Measurements from ENCODE around the gene JARID2. TPM values are rescaled to one million over a fixed set of nuclear protein-coding genes. Genes with fewer than 3 reads are reported as not detected.

JARID2 gene
- total RNA-seq, 1 experiment from 2014 or later: 21.0 TPM

DNA sequence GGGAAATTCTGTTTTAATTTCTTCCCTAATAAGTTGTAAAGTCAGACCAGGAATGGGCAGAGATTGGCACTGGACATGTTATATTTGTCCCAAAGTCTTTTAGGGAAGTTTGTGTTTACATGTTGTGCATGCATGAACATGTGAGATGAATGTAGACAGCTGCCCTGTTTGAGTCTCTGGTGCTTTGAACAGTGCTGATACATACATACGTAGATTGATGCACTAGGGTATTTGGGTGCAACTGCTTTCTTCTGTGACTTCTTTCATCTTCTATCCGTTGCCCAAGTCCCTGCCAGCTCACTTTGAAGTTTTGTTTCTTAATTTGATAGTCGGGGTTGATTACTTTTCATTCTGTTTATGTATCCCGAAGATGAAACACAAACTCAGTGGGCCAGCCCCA is 216.4 kb downstream of the JARID2 start:
- no peak overlapping the region for H3K27ac Mint-ChIP-seq (ENCODE audit: low read depth, unreplicated experiment)
- no peaks in the 10 kb centered on the region for H3K9me3 Mint-ChIP-seq (ENCODE audit: unreplicated experiment)
- CTCF ChIA-PET: interaction anchor here (0.5 to 2.0 kb wide), 3 partner anchors 25 to 933 kb away, joined by 4 to 5 read pairs (median 4); no protein-coding TSS in a partner anchor
- TF ChIP-seq, protein P1, sequence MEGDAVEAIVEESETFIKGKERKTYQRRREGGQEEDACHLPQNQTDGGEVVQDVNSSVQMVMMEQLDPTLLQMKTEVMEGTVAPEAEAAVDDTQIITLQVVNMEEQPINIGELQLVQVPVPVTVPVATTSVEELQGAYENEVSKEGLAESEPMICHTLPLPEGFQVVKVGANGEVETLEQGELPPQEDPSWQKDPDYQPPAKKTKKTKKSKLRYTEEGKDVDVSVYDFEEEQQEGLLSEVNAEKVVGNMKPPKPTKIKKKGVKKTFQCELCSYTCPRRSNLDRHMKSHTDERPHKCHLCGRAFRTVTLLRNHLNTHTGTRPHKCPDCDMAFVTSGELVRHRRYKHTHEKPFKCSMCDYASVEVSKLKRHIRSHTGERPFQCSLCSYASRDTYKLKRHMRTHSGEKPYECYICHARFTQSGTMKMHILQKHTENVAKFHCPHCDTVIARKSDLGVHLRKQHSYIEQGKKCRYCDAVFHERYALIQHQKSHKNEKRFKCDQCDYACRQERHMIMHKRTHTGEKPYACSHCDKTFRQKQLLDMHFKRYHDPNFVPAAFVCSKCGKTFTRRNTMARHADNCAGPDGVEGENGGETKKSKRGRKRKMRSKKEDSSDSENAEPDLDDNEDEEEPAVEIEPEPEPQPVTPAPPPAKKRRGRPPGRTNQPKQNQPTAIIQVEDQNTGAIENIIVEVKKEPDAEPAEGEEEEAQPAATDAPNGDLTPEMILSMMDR (IDR thresholded peaks at IDR 0.05; ENCODE audit: unreplicated experiment): no peak
- H3K27me3 Mint-ChIP-seq (ENCODE audit: insufficient read depth, unreplicated experiment): no peaks in the 10 kb centered on the region
- intact Hi-C loops (cut with micrococcal nuclease): no loop called here
- DNase-seq (ENCODE audit: unreplicated experiment): no peak
- peaks cover 12% of the 10 kb centered on the region for H3K36me3 Mint-ChIP-seq (ENCODE audit: insufficient read depth, unreplicated experiment)
- H3K4me1 Mint-ChIP-seq (ENCODE audit: insufficient read depth, unreplicated experiment): no peaks in the 10 kb centered on the region
- BruUV-seq (replicated peaks): no TSS peak
- H3K4me3 Mint-ChIP-seq (ENCODE audit: unreplicated experiment): no peak overlapping the region
- POLR2A ChIA-PET: interaction anchor here (0.9 to 1.2 kb wide), 2 partner anchors 15 to 18 kb away, joined by 3 read pairs; no protein-coding TSS in a partner anchor

DNA sequence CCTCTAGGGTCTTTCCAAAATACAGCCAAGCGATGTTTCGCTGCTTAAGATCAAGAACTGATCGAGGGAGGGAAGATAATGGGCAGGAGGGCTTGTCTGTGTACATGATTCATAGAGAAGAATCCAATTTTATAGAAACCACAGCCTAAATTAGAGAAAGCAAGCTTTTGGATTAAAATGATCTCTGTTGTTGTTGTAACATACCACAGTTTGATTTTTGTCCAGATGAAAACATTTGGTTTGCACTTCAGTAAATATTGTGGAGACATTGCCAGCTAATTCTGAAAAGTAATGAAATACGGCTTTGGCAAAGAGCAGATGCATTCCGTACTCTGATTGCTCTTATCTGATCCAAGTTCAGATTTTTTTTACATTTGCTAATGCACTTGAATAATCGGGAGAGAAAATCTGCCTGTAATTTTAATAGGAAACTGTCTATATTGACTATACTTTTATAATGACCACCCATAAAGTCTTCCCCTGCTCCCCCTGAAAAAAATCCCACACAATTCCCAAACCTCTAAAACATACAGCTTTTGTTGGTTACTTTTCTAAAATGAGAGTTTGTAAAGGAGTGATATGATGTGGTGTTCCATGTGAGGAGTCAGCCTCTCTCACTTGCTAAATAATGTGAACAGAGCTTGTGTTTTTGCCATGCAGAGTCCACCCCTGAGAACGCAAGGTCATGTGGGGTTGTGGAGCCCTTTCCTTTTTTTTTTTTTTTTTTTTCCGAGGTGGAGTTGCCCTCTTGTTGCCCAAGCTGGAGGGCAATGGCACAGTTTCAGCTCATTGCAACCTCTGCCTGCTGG is 217.1 kb downstream of the JARID2 start:
- POLR2A ChIA-PET: interaction anchor here (1.0 to 1.2 kb wide), 2 partner anchors 8 to 18 kb away, joined by 3 read pairs; no protein-coding TSS in a partner anchor
- intact Hi-C loops (cut with micrococcal nuclease): no loop called here
- BruUV-seq (replicated peaks): no TSS peak
- no peak overlapping the region for H3K27ac Mint-ChIP-seq (ENCODE audit: low read depth, unreplicated experiment)
- TF ChIP-seq, protein P1 (IDR thresholded peaks at IDR 0.05; ENCODE audit: unreplicated experiment): no peak
- H3K4me1 Mint-ChIP-seq (ENCODE audit: insufficient read depth, unreplicated experiment): no peaks in the 10 kb centered on the region
- H3K36me3 Mint-ChIP-seq (ENCODE audit: insufficient read depth, unreplicated experiment): peaks cover 17% of the 10 kb centered on the region
- CTCF ChIA-PET: interaction anchor here (0.5 to 2.2 kb wide), 5 partner anchors 11 to 933 kb away, joined by 3 to 8 read pairs (median 4); no protein-coding TSS in a partner anchor
- no peaks in the 10 kb centered on the region for H3K9me3 Mint-ChIP-seq (ENCODE audit: unreplicated experiment)
- H3K4me3 Mint-ChIP-seq (ENCODE audit: unreplicated experiment): no peak overlapping the region
- H3K27me3 Mint-ChIP-seq (ENCODE audit: insufficient read depth, unreplicated experiment): no peaks in the 10 kb centered on the region
- DNase-seq (ENCODE audit: unreplicated experiment): no peak

DNA sequence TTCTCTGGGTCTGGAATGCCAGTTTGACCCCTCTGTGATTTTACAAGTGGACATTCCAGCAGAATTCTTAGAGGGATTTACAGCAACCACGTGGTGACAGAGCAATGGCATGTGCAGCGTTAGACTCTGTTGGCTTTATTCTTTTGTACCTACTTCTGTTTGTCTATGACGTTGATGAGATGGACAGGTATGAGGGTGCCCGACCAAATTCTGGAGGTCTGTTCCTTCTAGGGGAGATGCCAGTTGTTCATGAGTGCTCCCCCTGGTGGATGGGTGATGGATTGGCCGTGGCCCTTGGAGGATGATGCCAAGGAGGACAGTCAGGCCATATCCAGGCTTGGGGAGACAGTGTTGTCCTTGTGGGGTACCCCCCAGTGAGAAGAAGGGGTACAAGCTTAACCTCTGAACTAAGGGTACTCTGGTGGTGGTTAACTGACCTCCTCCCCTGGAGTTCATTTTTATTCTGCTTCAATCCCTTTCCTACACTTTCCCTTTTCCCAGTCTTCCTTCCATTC is 218.4 kb downstream of the JARID2 start:
- Mint-ChIP-seq H3K36me3 (ENCODE audit: insufficient read depth, unreplicated experiment) (peaks cover 27% of the 10 kb centered on the region), H3K27ac (ENCODE audit: low read depth, unreplicated experiment) (no peak overlapping the region), H3K4me3 (ENCODE audit: unreplicated experiment) (no peak overlapping the region), H3K27me3 (ENCODE audit: insufficient read depth, unreplicated experiment) (no peaks in the 10 kb centered on the region), H3K4me1 (ENCODE audit: insufficient read depth, unreplicated experiment) (no peaks in the 10 kb centered on the region), H3K9me3 (ENCODE audit: unreplicated experiment) (no peaks in the 10 kb centered on the region)
- CTCF ChIA-PET: interaction anchor here (0.9 to 2.2 kb wide), 5 partner anchors 10 to 31 kb away, joined by 4 to 8 read pairs (median 4); no protein-coding TSS in a partner anchor
- no TSS peak for BruUV-seq (replicated peaks)
- intact Hi-C loops (cut with micrococcal nuclease): no loop called here
- POLR2A ChIA-PET: no interaction called here
- TF ChIP-seq, protein P1 (IDR thresholded peaks at IDR 0.05; ENCODE audit: unreplicated experiment): peak; percentile 32
- peak; percentile 57 for DNase-seq (ENCODE audit: unreplicated experiment)

DNA sequence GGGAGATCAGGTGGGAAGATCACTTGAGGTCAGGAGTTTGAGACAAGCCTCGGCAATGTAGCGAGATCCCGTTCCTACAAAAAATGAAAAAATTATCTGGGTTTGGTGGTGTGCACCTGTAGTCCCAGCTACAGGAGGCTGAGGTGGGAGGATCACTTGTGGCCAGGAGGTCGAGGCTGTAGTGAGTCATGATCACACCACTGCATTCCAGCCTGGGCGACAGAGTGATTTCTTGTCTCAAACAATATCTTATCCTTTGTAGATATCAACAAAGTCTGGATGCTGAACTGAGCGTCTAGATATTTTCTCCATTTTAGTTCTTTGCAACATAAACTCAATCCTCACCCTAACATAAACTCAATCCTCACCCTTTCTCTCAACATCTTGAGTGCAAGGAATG is 219.3 kb downstream of the JARID2 start:
- BruUV-seq (replicated peaks): no TSS peak
- intact Hi-C loops (cut with micrococcal nuclease): no loop called here
- Mint-ChIP-seq H3K4me3 (ENCODE audit: unreplicated experiment) (no peak overlapping the region), H3K4me1 (ENCODE audit: insufficient read depth, unreplicated experiment) (no peaks in the 10 kb centered on the region), H3K27ac (ENCODE audit: low read depth, unreplicated experiment) (no peak overlapping the region), H3K27me3 (ENCODE audit: insufficient read depth, unreplicated experiment) (no peaks in the 10 kb centered on the region), H3K36me3 (ENCODE audit: insufficient read depth, unreplicated experiment) (peaks cover 21% of the 10 kb centered on the region), H3K9me3 (ENCODE audit: unreplicated experiment) (no peaks in the 10 kb centered on the region)
- ChIA-PET POLR2A (no interaction called here), CTCF (no interaction called here)
- TF ChIP-seq, protein P1 (IDR thresholded peaks at IDR 0.05; ENCODE audit: unreplicated experiment): no peak
- DNase-seq (ENCODE audit: unreplicated experiment): no peak
